GM12892 (cell line): Measurements from ENCODE around the gene MRPL4.

Experiments
- POLR2A ChIP-seq: IDR thresholded peaks from 2 replicates; pipeline ENCODE4 v1.6.1; 2011; ENCODE audit warnings: low read depth, low read length, control low read depth
- POLR2AphosphoS5 ChIP-seq: IDR thresholded peaks from 2 replicates; pipeline ENCODE4 v1.6.1; 2011; ENCODE audit warnings: low read depth, low read length, control low read depth
- TAF1 ChIP-seq: IDR thresholded peaks from 2 replicates; pipeline ENCODE4 v1.6.1; 2011; ENCODE audit warnings: low read depth, mild to moderate bottlenecking, control low read depth, low read length, borderline replicate concordance

DNA sequence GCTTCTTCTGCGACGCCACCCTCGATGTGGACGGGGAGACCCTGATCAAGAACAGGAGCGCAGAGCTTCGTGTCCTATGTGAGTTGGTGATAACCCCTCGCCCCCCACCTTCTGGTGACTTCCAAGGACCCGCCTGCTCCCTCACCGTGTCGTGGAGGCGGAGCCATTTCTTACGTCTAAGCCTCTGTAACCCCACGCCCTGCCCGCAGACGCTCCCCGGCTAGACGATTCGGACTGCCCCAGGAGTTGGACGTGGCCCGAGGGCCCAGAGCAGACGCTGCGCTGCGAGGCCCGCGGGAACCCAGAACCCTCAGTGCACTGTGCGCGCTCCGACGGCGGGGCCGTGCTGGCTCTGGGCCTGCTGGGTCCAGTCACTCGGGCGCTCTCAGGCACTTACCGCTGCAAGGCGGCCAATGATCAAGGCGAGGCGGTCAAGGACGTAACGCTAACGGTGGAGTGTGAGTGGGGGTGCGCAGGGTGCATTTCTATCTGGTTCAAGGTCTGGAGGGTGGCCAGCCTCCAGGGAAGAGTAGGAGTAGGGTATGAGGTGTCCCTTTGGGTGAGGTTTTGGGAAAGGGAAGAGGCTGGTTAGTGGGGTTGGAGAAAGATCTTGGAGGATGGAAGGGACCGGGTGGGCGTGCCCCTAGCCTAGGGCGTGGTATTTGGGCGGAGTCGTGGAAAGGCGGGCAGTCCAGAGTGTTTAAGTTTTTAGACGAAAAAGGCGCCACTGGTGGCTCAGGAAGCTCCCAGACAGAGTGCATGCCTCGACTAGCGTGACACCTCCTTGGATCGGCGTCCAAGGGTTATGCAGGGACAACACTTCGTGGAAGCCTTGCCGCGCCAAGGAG, 41.0 kb downstream of the MRPL4 start:
- TF ChIP-seq POLR2A (no peak), POLR2AphosphoS5 (no peak), TAF1 (no peak)
